OCI-LY3 (cell line): ENCODE measurements around the gene AHNAK2.

Experiments
- EZH2phosphoT487 ChIP-seq: fragments of 200-600 bp; shearing (Covaris generic); IDR thresholded peaks from 2 replicates; pipeline ENCODE4 v1.6.1; 2018; ENCODE audit warnings: antibody characterized with exemption, mixed run types, low read depth
- TF ChIP-seq, protein P1 (sequence below): fragments of 200-600, 300-600 bp; sonication (generic); IDR thresholded peaks from 2 replicates; pipeline ENCODE4 v1.5.1; 2014; ENCODE audit warnings: antibody characterized with exemption, low read length, low read depth

DNA sequence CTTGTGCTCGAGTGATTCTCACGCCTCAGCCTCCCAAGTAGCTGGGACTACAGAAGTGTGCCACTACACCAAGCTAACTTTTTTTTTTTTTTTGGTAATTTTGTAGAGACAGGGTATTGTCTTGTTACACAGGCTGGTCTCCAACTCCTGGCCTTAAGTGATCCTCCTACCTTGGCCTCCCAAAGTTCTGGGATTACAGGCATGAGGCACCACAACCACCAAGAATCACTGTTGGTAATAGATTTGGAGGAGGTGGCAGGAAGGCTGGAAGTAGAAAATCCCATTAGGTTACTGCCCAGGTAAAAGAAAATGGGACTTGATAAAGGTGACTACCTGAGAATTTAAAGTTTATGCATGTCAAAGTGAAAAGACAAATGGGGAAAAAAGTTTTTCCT is 44.1 kb upstream of the AHNAK2 start:
- TF ChIP-seq, protein P1, sequence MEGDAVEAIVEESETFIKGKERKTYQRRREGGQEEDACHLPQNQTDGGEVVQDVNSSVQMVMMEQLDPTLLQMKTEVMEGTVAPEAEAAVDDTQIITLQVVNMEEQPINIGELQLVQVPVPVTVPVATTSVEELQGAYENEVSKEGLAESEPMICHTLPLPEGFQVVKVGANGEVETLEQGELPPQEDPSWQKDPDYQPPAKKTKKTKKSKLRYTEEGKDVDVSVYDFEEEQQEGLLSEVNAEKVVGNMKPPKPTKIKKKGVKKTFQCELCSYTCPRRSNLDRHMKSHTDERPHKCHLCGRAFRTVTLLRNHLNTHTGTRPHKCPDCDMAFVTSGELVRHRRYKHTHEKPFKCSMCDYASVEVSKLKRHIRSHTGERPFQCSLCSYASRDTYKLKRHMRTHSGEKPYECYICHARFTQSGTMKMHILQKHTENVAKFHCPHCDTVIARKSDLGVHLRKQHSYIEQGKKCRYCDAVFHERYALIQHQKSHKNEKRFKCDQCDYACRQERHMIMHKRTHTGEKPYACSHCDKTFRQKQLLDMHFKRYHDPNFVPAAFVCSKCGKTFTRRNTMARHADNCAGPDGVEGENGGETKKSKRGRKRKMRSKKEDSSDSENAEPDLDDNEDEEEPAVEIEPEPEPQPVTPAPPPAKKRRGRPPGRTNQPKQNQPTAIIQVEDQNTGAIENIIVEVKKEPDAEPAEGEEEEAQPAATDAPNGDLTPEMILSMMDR, result no peak
- TF ChIP-seq EZH2phosphoT487, result no peak
